Measurements from ENCODE around the gene KRT4.

The KRT4 gene

GRCh38 chr12:52792185-52793029 lies 21.5 kb downstream of the KRT4 start:
- no peak for DNase-seq (ENCODE audit: low read depth)

GRCh38 chr12:52791271-52792184 lies 22.4 kb downstream of the KRT4 start:
- no peak for DNase-seq (ENCODE audit: low read depth)

GRCh38 chr12:52790427-52791270 lies 23.3 kb downstream of the KRT4 start:
- DNase-seq (ENCODE audit: low read depth) = no peak

- no peak for DNase-seq (ENCODE audit: low read depth)
These were observed 24.1 kb downstream of the KRT4 start for GRCh38 chr12:52789637-52790426.

GRCh38 chr12:52788876-52789636 lies 24.9 kb downstream of the KRT4 start:
- no peak for DNase-seq (ENCODE audit: low read depth)

- no peak for DNase-seq (ENCODE audit: low read depth)
These were observed 25.6 kb downstream of the KRT4 start for GRCh38 chr12:52788192-52788875.

- no peak for DNase-seq (ENCODE audit: low read depth)
These were observed 26.4 kb downstream of the KRT4 start for GRCh38 chr12:52787324-52788191.

- DNase-seq (ENCODE audit: low read depth) = no peak
These were observed 29.0 kb downstream of the KRT4 start for GRCh38 chr12:52784909-52785308.

GRCh38 chr12:52783563-52784316 lies 30.2 kb downstream of the KRT4 start:
- DNase-seq (ENCODE audit: low read depth) = no peak

GRCh38 chr12:52782502-52782901 lies 31.4 kb downstream of the KRT4 start:
- DNase-seq (ENCODE audit: low read depth) = no peak

GRCh38 chr12:52781399-52782082 lies 32.4 kb downstream of the KRT4 start:
- DNase-seq (ENCODE audit: low read depth) = no peak

- no peak for DNase-seq (ENCODE audit: low read depth)
These were observed 34.0 kb downstream of the KRT4 start for GRCh38 chr12:52779914-52780313.

GRCh38 chr12:52778833-52779232 lies 35.1 kb downstream of the KRT4 start:
- no peak for DNase-seq (ENCODE audit: low read depth)

GRCh38 chr12:52777566-52777965 lies 36.4 kb downstream of the KRT4 start:
- DNase-seq (ENCODE audit: low read depth) = no peak

GRCh38 chr12:52776913-52777395 lies 37.0 kb downstream of the KRT4 start, which contains the start of gene KRT76:
Gene KRT76 (minus strand): TSS chr12:52777345. CDS start chr12:52777291, 54 bp downstream.
- no peak for DNase-seq (ENCODE audit: low read depth)

GRCh38 chr12:52776435-52776834 lies 37.5 kb downstream of the KRT4 start:
- DNase-seq (ENCODE audit: low read depth) = no peak

- no peak for DNase-seq (ENCODE audit: low read depth)
These were observed 39.2 kb downstream of the KRT4 start for GRCh38 chr12:52774629-52775250.

Data from fibroblast of the conjunctiva (primary cell).